Glutamatergic neuron (in vitro differentiated cells): ENCODE data around the gene CD86. TPM values are rescaled to one million over a fixed set of nuclear protein-coding genes. Genes with fewer than 3 reads are reported as not detected.

ENCODE experiments used
- DNase-seq: peaks from one replicate; pipeline ENCODE4 v3.0.0; 2022
- H3K27ac Mint-ChIP-seq: one replicate; pipeline ENCODE4 v1.8.0; 2020; ENCODE audit warnings: mild to moderate bottlenecking, mixed read lengths, inconsistent platforms; ENCODE audit not compliant: unreplicated experiment
- H3K27me3 Mint-ChIP-seq: one replicate; pipeline ENCODE4 v1.8.0; 2020; ENCODE audit warnings: mild to moderate bottlenecking, moderate library complexity, mixed read lengths, inconsistent platforms; ENCODE audit not compliant: unreplicated experiment
- H3K36me3 Mint-ChIP-seq: one replicate; pipeline ENCODE4 v1.8.0; 2020; ENCODE audit warnings: mild to moderate bottlenecking, mixed read lengths, inconsistent platforms; ENCODE audit not compliant: unreplicated experiment
- H3K4me1 Mint-ChIP-seq: one replicate; pipeline ENCODE4 v1.8.0; 2020; ENCODE audit warnings: mild to moderate bottlenecking, low read depth, mixed read lengths, inconsistent platforms; ENCODE audit not compliant: unreplicated experiment
- H3K4me3 Mint-ChIP-seq: one replicate; pipeline ENCODE4 v1.8.0; 2020; ENCODE audit warnings: mild to moderate bottlenecking, mixed read lengths, inconsistent platforms; ENCODE audit not compliant: unreplicated experiment
- H3K9me3 Mint-ChIP-seq: one replicate; pipeline ENCODE4 v1.8.0; 2020; ENCODE audit warnings: mild to moderate bottlenecking, moderate library complexity, mixed read lengths, inconsistent platforms; ENCODE audit not compliant: unreplicated experiment
- total RNA-seq: library from RNA; stranded (reverse); fragmentation: NEBNext Ultra II Directional; extraction: Animal tissue kit (Norgen Biotek cat#: 25700); gene quantifications from one replicate; pipeline ENCODE4 v1.2.1, GENCODE V29; 2021; ENCODE audit not compliant: unreplicated experiment
- TF ChIP-seq, protein P1 (sequence below): fragments of 200-600 bp; sonication (generic); IDR thresholded peaks from one replicate; pipeline ENCODE4 v1.5.0; 2021; ENCODE audit not compliant: partially characterized antibody, unreplicated experiment

The CD86 gene
- total RNA-seq, 1 donor from 2014 or later = not detected

DNA sequence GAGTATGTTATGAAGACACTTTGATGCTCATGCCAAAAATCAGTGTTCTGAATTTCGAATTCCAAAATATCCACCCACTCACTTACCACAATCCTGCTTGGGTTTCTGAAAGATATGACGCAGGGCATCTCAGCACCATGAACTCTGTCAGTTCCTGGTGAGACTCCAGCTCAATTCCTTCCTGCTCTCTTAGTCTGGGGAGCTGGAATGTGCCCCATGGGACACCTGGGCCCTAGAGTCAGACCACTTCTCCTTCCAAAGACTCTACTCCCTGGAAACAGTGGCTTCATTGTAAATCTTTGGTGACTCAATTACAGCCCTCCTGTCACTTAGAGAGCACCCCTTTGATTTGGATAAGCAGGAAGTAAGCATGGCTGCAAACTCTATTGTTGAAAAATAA, 50.5 kb downstream of the CD86 start:
- no peak overlapping the region for H3K4me3 Mint-ChIP-seq
- no peaks in the 10 kb centered on the region for H3K4me1 Mint-ChIP-seq
- no peaks in the 10 kb centered on the region for H3K36me3 Mint-ChIP-seq
- no peak for DNase-seq
- H3K27me3 Mint-ChIP-seq = no peaks in the 10 kb centered on the region
- no peaks in the 10 kb centered on the region for H3K9me3 Mint-ChIP-seq
- no peak overlapping the region for H3K27ac Mint-ChIP-seq
- TF ChIP-seq, protein P1, sequence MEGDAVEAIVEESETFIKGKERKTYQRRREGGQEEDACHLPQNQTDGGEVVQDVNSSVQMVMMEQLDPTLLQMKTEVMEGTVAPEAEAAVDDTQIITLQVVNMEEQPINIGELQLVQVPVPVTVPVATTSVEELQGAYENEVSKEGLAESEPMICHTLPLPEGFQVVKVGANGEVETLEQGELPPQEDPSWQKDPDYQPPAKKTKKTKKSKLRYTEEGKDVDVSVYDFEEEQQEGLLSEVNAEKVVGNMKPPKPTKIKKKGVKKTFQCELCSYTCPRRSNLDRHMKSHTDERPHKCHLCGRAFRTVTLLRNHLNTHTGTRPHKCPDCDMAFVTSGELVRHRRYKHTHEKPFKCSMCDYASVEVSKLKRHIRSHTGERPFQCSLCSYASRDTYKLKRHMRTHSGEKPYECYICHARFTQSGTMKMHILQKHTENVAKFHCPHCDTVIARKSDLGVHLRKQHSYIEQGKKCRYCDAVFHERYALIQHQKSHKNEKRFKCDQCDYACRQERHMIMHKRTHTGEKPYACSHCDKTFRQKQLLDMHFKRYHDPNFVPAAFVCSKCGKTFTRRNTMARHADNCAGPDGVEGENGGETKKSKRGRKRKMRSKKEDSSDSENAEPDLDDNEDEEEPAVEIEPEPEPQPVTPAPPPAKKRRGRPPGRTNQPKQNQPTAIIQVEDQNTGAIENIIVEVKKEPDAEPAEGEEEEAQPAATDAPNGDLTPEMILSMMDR = no peak

- Mint-ChIP-seq H3K4me3 (no peak overlapping the region), H3K9me3 (no peaks in the 10 kb centered on the region), H3K27me3 (no peaks in the 10 kb centered on the region), H3K36me3 (no peaks in the 10 kb centered on the region), H3K4me1 (no peaks in the 10 kb centered on the region), H3K27ac (no peak overlapping the region)
- TF ChIP-seq, protein P1 = no peak
- DNase-seq = no peak
Observed at GRCh38 chr3:122107171-122107570, 52.0 kb downstream of the CD86 start.

DNA sequence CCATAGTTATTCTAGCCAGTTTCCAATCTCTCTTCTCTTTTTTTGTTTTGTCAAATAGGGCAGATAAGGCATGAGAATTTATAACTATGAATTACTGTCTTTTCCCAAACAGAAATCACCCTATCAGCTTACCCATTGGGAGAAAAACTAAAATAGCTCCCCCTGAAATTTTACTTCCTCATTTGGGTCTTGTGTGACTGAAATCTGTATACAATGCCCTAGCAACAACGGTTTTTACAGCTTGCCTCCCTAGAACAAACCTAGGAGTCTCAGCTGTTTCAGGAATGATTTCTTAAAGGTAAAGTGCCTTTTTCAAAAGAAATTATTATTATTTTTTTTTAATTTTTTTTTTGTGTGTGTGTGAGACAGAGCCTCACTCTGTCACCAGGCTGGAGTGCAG, 56.8 kb downstream of the CD86 start:
- Mint-ChIP-seq H3K36me3 (no peaks in the 10 kb centered on the region), H3K4me1 (no peaks in the 10 kb centered on the region), H3K9me3 (no peaks in the 10 kb centered on the region), H3K27me3 (no peaks in the 10 kb centered on the region), H3K4me3 (no peak overlapping the region), H3K27ac (no peak overlapping the region)
- TF ChIP-seq, protein P1 = no peak
- no peak for DNase-seq

GRCh38 chr3:122112754-122113153, 57.6 kb downstream of the CD86 start:
- Mint-ChIP-seq H3K36me3 (no peaks in the 10 kb centered on the region), H3K4me1 (no peaks in the 10 kb centered on the region), H3K9me3 (no peaks in the 10 kb centered on the region), H3K27me3 (no peaks in the 10 kb centered on the region), H3K4me3 (no peak overlapping the region), H3K27ac (no peak overlapping the region)
- no peak for DNase-seq
- TF ChIP-seq, protein P1 = no peak

- TF ChIP-seq, protein P1 = no peak
- Mint-ChIP-seq H3K9me3 (peaks cover 2% of the 10 kb centered on the region), H3K36me3 (no peaks in the 10 kb centered on the region), H3K4me3 (no peak overlapping the region), H3K27me3 (no peaks in the 10 kb centered on the region), H3K4me1 (no peaks in the 10 kb centered on the region), H3K27ac (no peak overlapping the region)
- no peak for DNase-seq
Observed at GRCh38 chr3:122123850-122124249, 68.7 kb downstream of the CD86 start.
